ENCODE data around the gene CD2.

Gene CD2

GRCh38 chr1:116764906-116765862 is 11.0 kb downstream of the CD2 start:
- no peak for TF ChIP-seq CTCF (IDR thresholded peaks at IDR 0.05; ENCODE audit: low read depth, low read length)
- DNase-seq (ENCODE audit: extremely low read depth, low read depth) = no peak

DNA sequence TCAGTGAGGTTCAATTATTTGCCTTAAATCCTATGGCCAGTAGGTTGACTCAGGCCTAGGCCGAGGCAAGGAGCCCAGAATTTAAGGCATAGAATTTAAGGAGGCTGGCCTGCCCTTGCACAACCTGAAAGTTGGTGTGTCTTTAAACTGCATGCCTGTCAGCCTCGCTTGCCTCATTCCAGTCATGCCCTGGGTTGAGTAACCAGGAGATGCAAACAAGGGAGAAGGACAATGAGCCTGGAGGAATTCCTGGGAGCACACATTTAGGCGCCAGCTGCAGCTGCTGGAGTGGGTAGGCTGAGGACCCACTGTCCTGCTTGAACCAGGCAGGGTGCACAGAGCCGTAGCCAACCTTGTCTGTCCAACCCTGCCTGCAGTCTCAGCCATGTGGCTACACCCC is 11.7 kb downstream of the CD2 start:
- DNase-seq (ENCODE audit: extremely low read depth, low read depth) = no peak
- TF ChIP-seq CTCF (IDR thresholded peaks at IDR 0.05; ENCODE audit: low read depth, low read length) = no peak

- TF ChIP-seq CTCF (IDR thresholded peaks at IDR 0.05; ENCODE audit: low read depth, low read length) = no peak
- no peak for DNase-seq (ENCODE audit: extremely low read depth, low read depth)
Observed at GRCh38 chr1:116766616-116767469, 12.6 kb downstream of the CD2 start.

- DNase-seq (ENCODE audit: extremely low read depth, low read depth) = no peak
Observed at GRCh38 chr1:116767782-116768382, 13.7 kb downstream of the CD2 start.

GRCh38 chr1:116768416-116769103 is 14.3 kb downstream of the CD2 start:
- DNase-seq (ENCODE audit: extremely low read depth, low read depth) = no peak
- TF ChIP-seq CTCF (IDR thresholded peaks at IDR 0.05; ENCODE audit: low read depth, low read length) = no peak

More at GRCh38 chr1:116767782-116768382, 13.7 kb downstream of the CD2 start:
- no peak for TF ChIP-seq CTCF (IDR thresholded peaks at IDR 0.05; ENCODE audit: low read depth, low read length)

DNA sequence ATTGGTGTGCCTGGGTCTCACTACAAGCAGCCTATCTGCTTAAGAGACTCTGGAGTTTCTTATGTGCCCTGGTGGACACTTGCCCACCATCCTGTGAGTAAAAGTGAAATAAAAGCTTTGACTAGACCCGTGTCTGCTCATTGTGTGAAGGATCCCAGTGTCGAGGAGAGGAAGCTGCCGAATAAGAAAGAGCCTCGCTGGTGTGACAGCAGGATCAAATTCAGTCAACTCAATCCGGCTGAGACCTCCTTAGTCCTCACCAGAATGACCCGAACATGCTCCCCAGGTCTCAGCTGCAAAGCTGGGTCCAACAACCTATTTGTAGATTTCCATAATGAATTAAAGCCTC is 14.8 kb downstream of the CD2 start:
- DNase-seq (ENCODE audit: extremely low read depth, low read depth) = no peak
- TF ChIP-seq CTCF (IDR thresholded peaks at IDR 0.05; ENCODE audit: low read depth, low read length) = no peak

All from AG09319 (cell line).